Sigmoid colon (tissue), 4 donors: ENCODE results near the gene TOX2.

Experiments used
- EP300 ChIP-seq, 4 donors: sonication (generic); formaldehyde crosslinking; IDR thresholded peaks; one replicate each; pipeline ENCODE4 v1.6.1; 2017; ENCODE audit warnings: antibody characterized with exemption in 4 of 4
- POLR2A ChIP-seq, 2 donors: fragments of 450-650 bp; IDR thresholded peaks; one replicate each; pipeline ENCODE4 v1.6.1; 2016; ENCODE audit warnings: antibody characterized with exemption in 2 of 2, mild to moderate bottlenecking in 2 of 2, moderate library complexity in 2 of 2
- POLR2AphosphoS5 ChIP-seq, 4 donors: sonication (generic); formaldehyde crosslinking; IDR thresholded peaks; one replicate each; pipeline ENCODE4 v1.6.1; 2017; ENCODE audit warnings: antibody characterized with exemption in 4 of 4
- TF ChIP-seq, protein P1 (sequence below), 4 experiments: fragments of 450-650 bp in 3 of 4; fragments of 200-600 bp in 1 of 4; IDR thresholded peaks; one replicate each; pipeline ENCODE4 v1.5.1; 2016 to 2019; ENCODE audit warnings: antibody characterized with exemption in 4 of 4, mild to moderate bottlenecking in 3 of 4, moderate library complexity in 2 of 4

DNA sequence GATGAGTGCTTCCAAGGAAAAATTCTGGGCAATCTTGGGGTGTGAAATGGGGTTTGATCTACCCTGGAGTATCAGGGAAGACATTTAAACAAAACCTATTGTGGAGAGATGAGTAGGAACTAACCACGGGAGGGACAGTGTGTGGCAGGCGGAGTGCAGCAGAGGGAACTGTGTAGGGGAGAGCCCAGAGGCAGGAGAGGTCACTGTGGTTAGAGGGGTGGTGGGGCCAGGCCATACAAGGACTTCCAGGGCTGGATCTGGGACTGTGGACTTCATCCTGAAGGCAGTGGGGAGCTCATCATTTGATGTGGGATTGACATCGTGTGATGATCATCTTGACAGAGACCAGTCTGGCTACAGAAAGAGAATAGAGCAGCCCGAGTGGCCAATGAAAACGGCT lies 89.0 kb downstream of the TOX2 start:
- TF ChIP-seq, protein P1, sequence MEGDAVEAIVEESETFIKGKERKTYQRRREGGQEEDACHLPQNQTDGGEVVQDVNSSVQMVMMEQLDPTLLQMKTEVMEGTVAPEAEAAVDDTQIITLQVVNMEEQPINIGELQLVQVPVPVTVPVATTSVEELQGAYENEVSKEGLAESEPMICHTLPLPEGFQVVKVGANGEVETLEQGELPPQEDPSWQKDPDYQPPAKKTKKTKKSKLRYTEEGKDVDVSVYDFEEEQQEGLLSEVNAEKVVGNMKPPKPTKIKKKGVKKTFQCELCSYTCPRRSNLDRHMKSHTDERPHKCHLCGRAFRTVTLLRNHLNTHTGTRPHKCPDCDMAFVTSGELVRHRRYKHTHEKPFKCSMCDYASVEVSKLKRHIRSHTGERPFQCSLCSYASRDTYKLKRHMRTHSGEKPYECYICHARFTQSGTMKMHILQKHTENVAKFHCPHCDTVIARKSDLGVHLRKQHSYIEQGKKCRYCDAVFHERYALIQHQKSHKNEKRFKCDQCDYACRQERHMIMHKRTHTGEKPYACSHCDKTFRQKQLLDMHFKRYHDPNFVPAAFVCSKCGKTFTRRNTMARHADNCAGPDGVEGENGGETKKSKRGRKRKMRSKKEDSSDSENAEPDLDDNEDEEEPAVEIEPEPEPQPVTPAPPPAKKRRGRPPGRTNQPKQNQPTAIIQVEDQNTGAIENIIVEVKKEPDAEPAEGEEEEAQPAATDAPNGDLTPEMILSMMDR (IDR thresholded peaks at IDR 0.05) = no peak
- TF ChIP-seq POLR2A (IDR thresholded peaks at IDR 0.05) = no peak
- TF ChIP-seq EP300 (IDR thresholded peaks at IDR 0.05) = no peak
- TF ChIP-seq POLR2AphosphoS5 (IDR thresholded peaks at IDR 0.05) = no peak
